Measurements from ENCODE around the gene SPATA2.

DNA sequence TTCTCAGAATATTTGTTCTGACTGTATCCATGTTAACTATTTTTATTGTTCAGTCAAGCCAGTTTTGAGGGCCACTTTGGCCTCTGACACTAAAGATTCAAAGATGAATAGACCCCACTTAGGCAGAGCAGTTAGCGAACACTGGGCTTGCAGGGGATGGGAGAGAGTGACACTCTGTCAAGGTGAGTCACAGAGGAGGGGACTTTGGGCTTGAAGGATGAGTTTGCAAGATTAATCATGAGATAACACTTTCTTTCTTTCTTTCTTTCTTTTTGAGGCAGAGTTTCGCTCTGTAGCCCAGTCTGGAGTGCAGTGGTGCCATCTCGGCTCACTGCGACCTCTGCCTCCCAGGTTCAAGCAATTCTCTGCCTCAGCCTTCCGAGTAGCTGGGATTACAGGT lies 46.4 kb downstream of the SPATA2 start:
- TF ChIP-seq YY1 (IDR thresholded peaks at IDR 0.05; ENCODE audit: extremely low read depth, insufficient replicate concordance, low read depth, low read length) (no peak), POLR2A (IDR thresholded peaks at IDR 0.05; ENCODE audit: borderline replicate concordance, extremely low read depth, insufficient read depth, insufficient read length) (no peak), EZH2 (IDR thresholded peaks at IDR 0.05) (no peak), SP1 (IDR thresholded peaks at IDR 0.05; ENCODE audit: low read depth) (no peak), SIN3A (IDR thresholded peaks at IDR 0.05; ENCODE audit: low read depth) (no peak), JUND (IDR thresholded peaks at IDR 0.05) (no peak), EZH2phosphoT487 (IDR thresholded peaks at IDR 0.05; ENCODE audit: borderline replicate concordance) (no peak)
- TF ChIP-seq, protein P1, sequence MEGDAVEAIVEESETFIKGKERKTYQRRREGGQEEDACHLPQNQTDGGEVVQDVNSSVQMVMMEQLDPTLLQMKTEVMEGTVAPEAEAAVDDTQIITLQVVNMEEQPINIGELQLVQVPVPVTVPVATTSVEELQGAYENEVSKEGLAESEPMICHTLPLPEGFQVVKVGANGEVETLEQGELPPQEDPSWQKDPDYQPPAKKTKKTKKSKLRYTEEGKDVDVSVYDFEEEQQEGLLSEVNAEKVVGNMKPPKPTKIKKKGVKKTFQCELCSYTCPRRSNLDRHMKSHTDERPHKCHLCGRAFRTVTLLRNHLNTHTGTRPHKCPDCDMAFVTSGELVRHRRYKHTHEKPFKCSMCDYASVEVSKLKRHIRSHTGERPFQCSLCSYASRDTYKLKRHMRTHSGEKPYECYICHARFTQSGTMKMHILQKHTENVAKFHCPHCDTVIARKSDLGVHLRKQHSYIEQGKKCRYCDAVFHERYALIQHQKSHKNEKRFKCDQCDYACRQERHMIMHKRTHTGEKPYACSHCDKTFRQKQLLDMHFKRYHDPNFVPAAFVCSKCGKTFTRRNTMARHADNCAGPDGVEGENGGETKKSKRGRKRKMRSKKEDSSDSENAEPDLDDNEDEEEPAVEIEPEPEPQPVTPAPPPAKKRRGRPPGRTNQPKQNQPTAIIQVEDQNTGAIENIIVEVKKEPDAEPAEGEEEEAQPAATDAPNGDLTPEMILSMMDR (IDR thresholded peaks at IDR 0.05 in 2 of 3, conservative IDR thresholded peaks at IDR 0.05 in 1 of 3; ENCODE audit: borderline replicate concordance in 1 of 3, insufficient read depth in 1 of 3, low read depth in 2 of 3, low read length in 2 of 3): no peak
- TF ChIP-seq, protein P2, sequence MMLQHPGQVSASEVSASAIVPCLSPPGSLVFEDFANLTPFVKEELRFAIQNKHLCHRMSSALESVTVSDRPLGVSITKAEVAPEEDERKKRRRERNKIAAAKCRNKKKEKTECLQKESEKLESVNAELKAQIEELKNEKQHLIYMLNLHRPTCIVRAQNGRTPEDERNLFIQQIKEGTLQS (IDR thresholded peaks at IDR 0.05): no peak
